K562 (cell line): ENCODE results near the gene HPCAL1. TPM values are rescaled to one million over a fixed set of nuclear protein-coding genes. Genes with fewer than 3 reads are reported as not detected.
A peak's percentile ranks its signal among the peaks of the same experiment; 100 is the strongest.

Experiments
- ATAC-seq: fragments of 200-7000 bp; cut with Tn5 transposase; 3 replicates; pipeline ENCODE4 v1.9.1; 2020; ENCODE audit warnings: moderate library complexity
- BruUV-seq: library from RNA; stranded (reverse); fragments of 400-500 nt; replicated peaks from 2 replicates; lab custom pipeline; 2021; lab: Mats Ljungman, UMichigan
- CTCF ChIA-PET: fragments of 300-600 bp; formaldehyde crosslinking; extraction: SDS; loops from one replicate; lab custom pipeline; 2021; ENCODE audit warnings: low intra/inter-chr PET ratio; lab: Yijun Ruan, JAX
- POLR2A ChIA-PET: fragments of 300-600, 350-650 bp; sonication (Branson Sonifier 250); formaldehyde crosslinking; extraction: SDS; loops from one replicate; lab custom pipeline; 2021; ENCODE audit warnings: antibody characterized with exemption, inconsistent platforms; lab: Yijun Ruan, JAX
- DNase-seq, 4 experiments: peaks; one replicate each; pipeline versions ENCODE4 v3.0.0 to v3.0.0-alpha.2; 2011 to 2018; ENCODE audit warnings: low spot score in 3 of 4, mixed read lengths in 3 of 4; ENCODE audit errors: extremely low read depth in 1 of 4
- FAIRE-seq: peaks from 2 replicates; lab custom pipeline; 2011; peaks lifted over from hg19 to GRCh38; lab: Jason Lieb, UNC
- H2AFZ ChIP-seq: 2 replicates; pipeline ENCODE4 v1.6.0; 2011; ENCODE audit warnings: low read depth, low read length, control low read depth, inconsistent platforms
- H3K27ac ChIP-seq: fragments of 200-600 bp; 3 replicates; pipeline ENCODE4 v1.8.0; 2011; ENCODE audit warnings: low read depth, mild to moderate bottlenecking, control low read depth, inconsistent platforms, low read length, moderate library complexity, mixed read lengths; ENCODE audit errors: extremely low read depth
- H3K27me3 ChIP-seq, 2 experiments: fragments of 300-600 bp in 1 of 2; 2 replicates in 1 of 2; 3 replicates in 1 of 2; pipeline versions ENCODE4 v1.6.0 to v1.8.0; 2011; ENCODE audit warnings: inconsistent platforms in 2 of 2, low read length in 2 of 2, mild to moderate bottlenecking in 1 of 2, mixed read lengths in 1 of 2, moderate library complexity in 1 of 2; ENCODE audit not compliant: control insufficient read depth in 2 of 2, insufficient read depth in 2 of 2
- H3K36me3 ChIP-seq: fragments of 300-600 bp; 3 replicates; pipeline ENCODE4 v1.8.0; 2011; ENCODE audit warnings: mild to moderate bottlenecking, low read length, inconsistent platforms; ENCODE audit not compliant: control insufficient read depth, insufficient read depth
- H3K4me1 ChIP-seq, 2 experiments: fragments of 200-600 bp in 1 of 2; replicated peaks in 1 of 2; 2 replicates in 1 of 2; 3 replicates in 1 of 2; pipeline versions ENCODE4 v1.5.1 to v1.8.0; 2011; ENCODE audit warnings: inconsistent platforms in 2 of 2, low read length in 2 of 2, mild to moderate bottlenecking in 1 of 2, mixed read lengths in 1 of 2, moderate library complexity in 1 of 2; ENCODE audit not compliant: control insufficient read depth in 2 of 2, insufficient read depth in 2 of 2
- H3K4me2 ChIP-seq: 2 replicates; pipeline ENCODE4 v1.6.1; 2011; ENCODE audit warnings: low read length, control low read depth, inconsistent platforms, mixed read lengths; ENCODE audit not compliant: insufficient read depth
- H3K4me3 ChIP-seq: fragments of 200-600 bp; sonication (generic), shearing (Covaris generic); 2 replicates; pipeline ENCODE4 v1.5.1; 2016; ENCODE audit warnings: control low read depth, inconsistent platforms
- H3K79me2 ChIP-seq: fragments of 200-600 bp; 3 replicates; pipeline ENCODE4 v1.8.0; 2011; ENCODE audit warnings: low read length, inconsistent platforms; ENCODE audit not compliant: control insufficient read depth, insufficient read depth
- H3K9ac ChIP-seq, 2 experiments: 2 replicates each; pipeline versions ENCODE4 v1.6.0 to v1.6.1; 2011; ENCODE audit warnings: low read depth in 2 of 2, low read length in 2 of 2, control low read depth in 1 of 2, inconsistent platforms in 1 of 2, mild to moderate bottlenecking in 1 of 2, mixed read lengths in 1 of 2; ENCODE audit not compliant: insufficient read depth in 1 of 2
- H3K9me1 ChIP-seq: one replicate; pipeline ENCODE4 v1.6.0; 2011; ENCODE audit warnings: inconsistent platforms, mild to moderate bottlenecking, low read length, moderate library complexity; ENCODE audit not compliant: control insufficient read depth, insufficient read depth
- H3K9me3 ChIP-seq: replicated peaks from 2 replicates; pipeline ENCODE4 v1.5.1; 2011; ENCODE audit warnings: low read depth, low read length, inconsistent platforms; ENCODE audit not compliant: control insufficient read depth, insufficient read depth
- H4K20me1 ChIP-seq: replicated peaks from 2 replicates; pipeline ENCODE4 v1.6.1; 2011; ENCODE audit warnings: low read length, inconsistent platforms, mixed read lengths; ENCODE audit not compliant: control insufficient read depth, insufficient read depth
- CTBP1 ChIP-seq: fragments of 450-650 bp; IDR thresholded peaks from 2 replicates; pipeline ENCODE4 v1.6.1; 2016; ENCODE audit warnings: borderline replicate concordance
- ELF2 ChIP-seq: fragments of 250-450 bp; sonication (Bioruptor Pico); IDR thresholded peaks from 2 replicates; pipeline ENCODE4 v1.5.0; 2021; ENCODE audit warnings: mild to moderate bottlenecking
- ESRRA ChIP-seq: fragments of 450-650 bp; IDR thresholded peaks from 2 replicates; pipeline ENCODE4 v1.6.1; 2014; ENCODE audit warnings: low read depth, mild to moderate bottlenecking, moderate library complexity, borderline replicate concordance
- NR2C1 ChIP-seq, 2 experiments: fragments of 450-650 bp; IDR thresholded peaks; 2 replicates each; pipeline ENCODE4 v1.6.1; 2017; ENCODE audit warnings: mild to moderate bottlenecking in 2 of 2, antibody characterized with exemption in 1 of 2, inconsistent platforms in 1 of 2, missing compliant biosample characterization in 1 of 2, missing genetic modification characterization in 1 of 2
- SOX6 ChIP-seq: fragments of 450-650 bp; IDR thresholded peaks from 2 replicates; pipeline ENCODE4 v1.6.1; 2014; ENCODE audit warnings: mild to moderate bottlenecking
- TARDBP ChIP-seq: fragments of 450-650 bp; IDR thresholded peaks from 2 replicates; pipeline ENCODE4 v1.6.1; 2016
- YY1 ChIP-seq, 3 experiments: IDR thresholded peaks; 2 replicates each; pipeline ENCODE4 v1.6.1; 2011; ENCODE audit warnings: low read length in 2 of 3, mild to moderate bottlenecking in 2 of 3, moderate library complexity in 2 of 3, borderline replicate concordance in 1 of 3, control low read depth in 1 of 3, low read depth in 1 of 3; ENCODE audit not compliant: insufficient read depth in 3 of 3, insufficient replicate concordance in 2 of 3, control insufficient read depth in 1 of 3, insufficient read length in 1 of 3; ENCODE audit errors: extremely low read depth in 1 of 3
- ZFP1 ChIP-seq: fragments of 450-650 bp; formaldehyde crosslinking; IDR thresholded peaks from 2 replicates; pipeline ENCODE4 v1.4.0; 2020; ENCODE audit warnings: mild to moderate bottlenecking, mixed read lengths
- WGBS: fragments of 100-300 bp; shearing (Covaris generic); methylation state at CpG from one replicate; pipeline ENCODE4 v1.1.6; 2016; ENCODE audit warnings: low coverage, mixed read lengths; ENCODE audit not compliant: insufficient coverage; ENCODE audit errors: missing lambda C conversion rate; 5-methylcytosine and 5-hydroxymethylcytosine counted together
- in situ Hi-C: fragments of 300-500 bp; cut with MboI; formaldehyde crosslinking; loops from 4 replicates; pipeline ENCODE4 v1.15.0; 2018; ENCODE audit warnings: inconsistent platforms, mixed read lengths
- intact Hi-C: fragments of 100-400 bp; cut with micrococcal nuclease; formaldehyde crosslinking; loops from 2 replicates; pipeline ENCODE4 v1.14.2; 2022
- polyA plus RNA-seq, 8 experiments: library from polyadenylated mRNA; depleted of rRNA in 4 of 8; stranded (reverse) in 5 of 8; unstranded in 3 of 8; fragments of >200 nt; fragmentation: Nextera tagmentation in 2 of 8; fragmentation: Illumina TruSeq in 1 of 8; extraction: Ambion mirVana in 2 of 8; extraction: Trizol in 1 of 8; gene quantifications; 2 replicates each; pipeline versions ENCODE4 v1.2.1 to v1.2.3, GENCODE V29; 2011 to 2014; ENCODE audit warnings: inconsistent platforms in 1 of 8, missing spikeins in 1 of 8
- total RNA-seq, 7 experiments: library from RNA; depleted of rRNA in 6 of 7; stranded (reverse); fragments of >200 nt in 6 of 7; fragmentation: Illumina TruSeq in 2 of 7; extraction: Trizol in 2 of 7; gene quantifications; 2 replicates each; pipeline versions ENCODE4 v1.2.1 to v1.2.3, GENCODE V29; 2011 to 2021; ENCODE audit warnings: low replicate concordance in 1 of 7

The HPCAL1 gene
- total and polyA plus RNA-seq, 9 of the 15 experiments (the other 6 are each of a cell fraction or from before 2014, with no cell fraction given): 2.7 to 65.5 (median 23.9) TPM

- TF ChIP-seq TARDBP (no peak), YY1 (IDR thresholded peaks at IDR 0.05; ENCODE audit: borderline replicate concordance in 1 of 3, control insufficient read depth in 1 of 3, extremely low read depth in 1 of 3, insufficient read depth in 3 of 3, insufficient read length in 1 of 3, insufficient replicate concordance in 2 of 3, low read depth in 1 of 3, low read length in 2 of 3) (no peak), ZFP1 (CRISPR knock-in tag) (no peak)
Measured at GRCh38 chr2:10392100-10392499, 89.4 kb downstream of the HPCAL1 start (continued).

GRCh38 chr2:10392548-10392947 lies 89.8 kb downstream of the HPCAL1 start:
- H3K36me3 ChIP-seq: no peaks in the 10 kb centered on the region; the same call in 2 of the 3 replicates
- peaks cover 3% of the 10 kb centered on the region for H3K9me1 ChIP-seq
- no peak overlapping the region for H2AFZ ChIP-seq
- H3K27me3 ChIP-seq: no peaks in the 10 kb centered on the region
- peaks cover 60% of the 10 kb centered on the region for H3K79me2 ChIP-seq
- no peak for DNase-seq
- ChIA-PET CTCF (no interaction called here), POLR2A (interaction anchor here (0.8 to 2.6 kb wide), 8 partner anchors 9 to 271 kb away, joined by 3 to 8 read pairs (median 4); no protein-coding TSS in a partner anchor)
- 15% methylated on average over 6 of the region's 6 CpGs for WGBS
- TF ChIP-seq ESRRA: peak; percentile 89
- no peak for TF ChIP-seq NR2C1 (IDR thresholded peaks at IDR 0.05)
- peak; percentile 63 for TF ChIP-seq NR2C1 (tag; IDR thresholded peaks at IDR 0.05)
- TF ChIP-seq CTBP1: peak; percentile 20; the same call in 1 of the 2 replicates
- no peak for TF ChIP-seq ELF2 (CRISPR knock-in tag)
- peak; percentile 35 for TF ChIP-seq SOX6
- H3K4me3 ChIP-seq: no peak overlapping the region
- intact Hi-C loops (no loop called here), in situ Hi-C loops (no loop called here)
- no peak for FAIRE-seq
- H3K9me3 ChIP-seq: no peaks in the 10 kb centered on the region
- BruUV-seq: no TSS peak
- H3K4me2 ChIP-seq: peak overlapping the region; percentile 33
- H3K27ac ChIP-seq: no peak overlapping the region
- H3K4me1 ChIP-seq: peaks cover 25 to 33% of the 10 kb centered on the region in 2 experiments
- peak; percentile 8; the same call in 2 of the 3 replicates for ATAC-seq
- H4K20me1 ChIP-seq: peaks cover 50% of the 10 kb centered on the region
- no peak overlapping the region; a peak in 1 of 4 replicates for H3K9ac ChIP-seq
